Chondrocyte (in vitro differentiated cells): ENCODE measurements around the gene CELF2. TPM values are rescaled to one million over a fixed set of nuclear protein-coding genes. Genes with fewer than 3 reads are reported as not detected.
A peak's percentile ranks its signal among the peaks of the same experiment; 100 is the strongest.
"Not testable (repeated sequence)": the region's sequence is repeated elsewhere in the genome, so short reads cannot be mapped to it uniquely, and the experiment has no call there.

Source experiments
- DNase-seq: peaks from one replicate; pipeline ENCODE4 v3.0.0; 2021; ENCODE audit warnings: mixed read lengths, low spot score
- H3K27ac Mint-ChIP-seq: one replicate; pipeline ENCODE4 v1.8.0; 2021; ENCODE audit warnings: mild to moderate bottlenecking, moderate library complexity, mixed read lengths; ENCODE audit not compliant: unreplicated experiment
- H3K27me3 Mint-ChIP-seq: 2 replicates; pipeline ENCODE4 v1.8.0; 2021; ENCODE audit warnings: low read depth, mixed read lengths
- H3K36me3 Mint-ChIP-seq: 2 replicates; pipeline ENCODE4 v1.8.0; 2021; ENCODE audit warnings: low read depth, mixed read lengths
- H3K4me1 Mint-ChIP-seq: 2 replicates; pipeline ENCODE4 v1.8.0; 2021; ENCODE audit warnings: low read depth, mild to moderate bottlenecking, mixed read lengths
- H3K4me3 Mint-ChIP-seq: one replicate; pipeline ENCODE4 v1.8.0; 2021; ENCODE audit warnings: mild to moderate bottlenecking, moderate library complexity, mixed read lengths; ENCODE audit not compliant: unreplicated experiment
- H3K9me3 Mint-ChIP-seq: 2 replicates; pipeline ENCODE4 v1.8.0; 2021; ENCODE audit warnings: low read depth, mixed read lengths
- CTCF ChIP-seq: fragments of 200-600 bp; sonication (generic); IDR thresholded peaks from 2 replicates; pipeline ENCODE4 v1.5.0; 2021; ENCODE audit warnings: antibody characterized with exemption, mild to moderate bottlenecking, moderate library complexity
- total RNA-seq: library from RNA; stranded (reverse); gene quantifications from 3 replicates; pipeline ENCODE4 v1.2.1, GENCODE V29; 2021

Gene CELF2
- total RNA-seq, 1 donor from 2014 or later = 44.3 TPM

GRCh38 chr10:11125004-11125403, 107.3 kb downstream of the CELF2 start:
- H3K9me3 Mint-ChIP-seq = peaks cover 5% of the 10 kb centered on the region
- no peak for TF ChIP-seq CTCF
- H3K36me3 Mint-ChIP-seq = peaks cover 3% of the 10 kb centered on the region
- no peak for DNase-seq
- no peaks in the 10 kb centered on the region for H3K27me3 Mint-ChIP-seq
- H3K4me3 Mint-ChIP-seq = no peak overlapping the region
- H3K4me1 Mint-ChIP-seq = no peaks in the 10 kb centered on the region
- no peak overlapping the region for H3K27ac Mint-ChIP-seq

GRCh38 chr10:11127017-11127416, 109.3 kb downstream of the CELF2 start:
- H3K36me3 Mint-ChIP-seq, H3K4me1 Mint-ChIP-seq, H3K4me3 Mint-ChIP-seq, DNase-seq, H3K9me3 Mint-ChIP-seq, H3K27ac Mint-ChIP-seq, H3K27me3 Mint-ChIP-seq: not testable (repeated sequence)

DNA sequence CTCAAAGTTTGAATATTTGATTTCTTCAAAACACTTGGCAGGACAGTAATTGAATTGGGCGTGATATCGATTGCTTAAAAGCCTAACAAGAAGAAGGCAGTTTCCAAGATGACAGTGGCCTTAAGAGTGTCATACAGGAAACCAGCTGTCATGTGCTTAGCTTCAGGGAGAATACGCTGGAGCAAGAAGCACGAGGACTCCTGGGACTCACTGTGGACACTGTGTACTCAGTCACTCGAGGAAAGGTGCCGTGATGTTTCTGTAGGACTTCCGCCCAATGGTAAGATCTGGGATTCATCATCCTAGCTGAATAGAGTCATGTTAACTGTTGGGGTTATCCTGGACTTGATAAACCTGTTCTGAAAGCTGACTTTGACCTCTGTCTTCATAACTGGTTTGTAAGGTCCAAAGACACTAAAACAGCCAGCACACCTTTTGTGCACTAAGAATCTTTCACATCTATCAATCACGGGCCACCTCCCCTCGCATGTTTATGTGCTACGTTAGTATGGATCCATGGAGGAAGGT, 113.5 kb downstream of the CELF2 start:
- Mint-ChIP-seq H3K27me3 (no peaks in the 10 kb centered on the region), H3K4me1 (no peaks in the 10 kb centered on the region), H3K9me3 (peaks cover 5% of the 10 kb centered on the region), H3K4me3 (no peak overlapping the region), H3K27ac (no peak overlapping the region), H3K36me3 (peaks cover 3% of the 10 kb centered on the region)
- DNase-seq = no peak
- no peak for TF ChIP-seq CTCF

GRCh38 chr10:11134411-11134810, 116.7 kb downstream of the CELF2 start:
- no peaks in the 10 kb centered on the region for H3K27me3 Mint-ChIP-seq
- H3K9me3 Mint-ChIP-seq = no peaks in the 10 kb centered on the region
- TF ChIP-seq CTCF = no peak
- no peaks in the 10 kb centered on the region for H3K36me3 Mint-ChIP-seq
- no peak for DNase-seq
- H3K27ac Mint-ChIP-seq = no peak overlapping the region
- H3K4me3 Mint-ChIP-seq = no peak overlapping the region
- H3K4me1 Mint-ChIP-seq = peaks cover 6% of the 10 kb centered on the region

- H3K36me3 Mint-ChIP-seq = no peaks in the 10 kb centered on the region
- H3K27ac Mint-ChIP-seq = no peak overlapping the region
- H3K27me3 Mint-ChIP-seq = no peaks in the 10 kb centered on the region
- no peak overlapping the region for H3K4me3 Mint-ChIP-seq
- no peak for TF ChIP-seq CTCF
- peaks cover 6% of the 10 kb centered on the region for H3K4me1 Mint-ChIP-seq
- H3K9me3 Mint-ChIP-seq = no peaks in the 10 kb centered on the region
- DNase-seq = no peak
Measured at GRCh38 chr10:11135709-11136108, 118.0 kb downstream of the CELF2 start.

DNA sequence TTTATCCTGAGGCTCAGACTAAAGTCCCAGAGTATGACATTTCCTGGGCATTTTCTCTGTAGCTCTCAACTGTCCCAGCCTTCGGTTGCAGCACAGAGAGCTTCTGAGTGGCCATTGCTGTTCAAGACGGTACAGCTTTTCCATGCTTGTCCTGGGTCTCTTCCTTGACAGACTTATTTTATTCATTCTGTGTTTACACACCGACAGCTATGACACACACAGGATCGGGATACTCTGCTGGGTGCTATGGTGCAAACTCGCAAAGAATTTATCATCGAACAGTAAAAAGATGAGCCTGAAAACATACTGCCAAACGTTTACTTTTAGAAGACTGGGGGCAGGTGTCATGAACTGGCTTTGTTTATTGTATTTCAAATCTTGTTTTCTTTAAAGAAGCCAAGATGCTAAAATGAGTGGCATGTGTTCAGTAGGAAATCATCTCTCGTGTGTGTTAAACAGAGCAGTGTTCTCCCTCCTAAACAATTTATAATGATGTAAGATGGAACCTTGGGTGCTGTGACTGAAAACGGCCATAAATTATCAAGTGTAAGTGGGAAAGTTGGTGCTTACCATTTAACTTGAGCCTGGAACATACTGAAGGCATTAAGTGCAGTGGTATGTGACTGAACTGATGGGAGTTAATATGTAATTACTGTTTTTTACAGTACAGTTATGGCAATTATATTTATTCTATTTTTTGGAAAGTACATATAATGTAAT, 120.8 kb downstream of the CELF2 start:
- DNase-seq = no peak
- Mint-ChIP-seq H3K36me3 (no peaks in the 10 kb centered on the region), H3K4me1 (peaks cover 6% of the 10 kb centered on the region), H3K9me3 (peaks cover 6% of the 10 kb centered on the region), H3K27ac (peak overlapping the region; percentile 79), H3K27me3 (peaks cover 2% of the 10 kb centered on the region), H3K4me3 (peak overlapping the region; percentile 56)
- no peak for TF ChIP-seq CTCF
